ENCODE measurements around the gene PALM.

The PALM gene

DNA sequence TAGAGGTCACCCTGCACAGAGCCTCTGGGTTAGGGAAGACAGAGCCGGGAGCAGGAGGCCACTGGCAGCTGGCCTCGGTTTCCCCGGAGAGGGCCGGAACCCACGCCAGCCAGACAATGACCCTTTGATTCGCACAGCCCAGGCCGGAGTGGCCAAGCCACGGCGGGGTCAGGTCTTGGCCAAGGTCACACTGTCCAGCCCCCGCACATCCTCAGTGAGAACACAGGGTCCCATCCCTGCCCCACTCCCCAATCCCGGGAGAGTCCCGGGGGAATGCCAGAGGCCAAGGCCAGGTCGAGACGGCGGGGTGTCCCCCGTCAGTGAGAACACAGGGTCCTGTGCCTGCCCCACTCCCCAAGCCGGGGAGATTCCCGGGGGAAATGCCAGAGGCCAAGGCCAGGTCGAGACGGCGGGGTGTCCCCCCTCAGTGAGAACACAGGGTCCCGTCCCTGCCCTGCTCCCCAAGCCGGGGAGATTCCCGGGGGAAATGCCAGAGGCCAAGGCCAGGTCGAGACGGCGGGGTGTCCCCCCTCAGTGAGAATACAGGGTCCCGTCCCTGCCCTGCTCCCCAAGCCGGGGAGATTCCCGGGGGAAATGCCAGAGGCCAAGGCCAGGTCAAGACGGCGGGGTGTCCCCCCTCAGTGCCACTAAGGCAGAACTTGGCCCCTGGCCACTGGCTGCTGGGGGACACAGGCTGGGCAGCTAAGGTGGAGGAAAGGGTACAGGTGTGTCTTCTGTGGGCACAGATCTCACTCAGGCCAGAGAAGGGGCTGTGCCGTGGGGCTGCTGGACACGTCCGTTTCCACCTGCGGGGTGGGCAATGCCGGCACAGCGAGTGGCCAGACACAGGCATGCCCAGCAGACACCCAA, 34.2 kb upstream of the PALM start:
- TF ChIP-seq, protein P1, sequence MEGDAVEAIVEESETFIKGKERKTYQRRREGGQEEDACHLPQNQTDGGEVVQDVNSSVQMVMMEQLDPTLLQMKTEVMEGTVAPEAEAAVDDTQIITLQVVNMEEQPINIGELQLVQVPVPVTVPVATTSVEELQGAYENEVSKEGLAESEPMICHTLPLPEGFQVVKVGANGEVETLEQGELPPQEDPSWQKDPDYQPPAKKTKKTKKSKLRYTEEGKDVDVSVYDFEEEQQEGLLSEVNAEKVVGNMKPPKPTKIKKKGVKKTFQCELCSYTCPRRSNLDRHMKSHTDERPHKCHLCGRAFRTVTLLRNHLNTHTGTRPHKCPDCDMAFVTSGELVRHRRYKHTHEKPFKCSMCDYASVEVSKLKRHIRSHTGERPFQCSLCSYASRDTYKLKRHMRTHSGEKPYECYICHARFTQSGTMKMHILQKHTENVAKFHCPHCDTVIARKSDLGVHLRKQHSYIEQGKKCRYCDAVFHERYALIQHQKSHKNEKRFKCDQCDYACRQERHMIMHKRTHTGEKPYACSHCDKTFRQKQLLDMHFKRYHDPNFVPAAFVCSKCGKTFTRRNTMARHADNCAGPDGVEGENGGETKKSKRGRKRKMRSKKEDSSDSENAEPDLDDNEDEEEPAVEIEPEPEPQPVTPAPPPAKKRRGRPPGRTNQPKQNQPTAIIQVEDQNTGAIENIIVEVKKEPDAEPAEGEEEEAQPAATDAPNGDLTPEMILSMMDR (IDR thresholded peaks at IDR 0.05; ENCODE audit: low read length), result no peak
- TF ChIP-seq EZH2 (optimal IDR thresholded peaks at IDR 0.05; ENCODE audit: low read depth, low read length), result no peak
- TF ChIP-seq EZH2phosphoT487 (IDR thresholded peaks at IDR 0.05; ENCODE audit: low read length), result no peak
- Histone ChIP-seq H3K36me3 (replicated peaks; ENCODE audit: insufficient read depth, low read length) (no peaks in the 10 kb centered on the region), H3K4me1 (ENCODE audit: low read length) (no peaks in the 10 kb centered on the region)

DNA sequence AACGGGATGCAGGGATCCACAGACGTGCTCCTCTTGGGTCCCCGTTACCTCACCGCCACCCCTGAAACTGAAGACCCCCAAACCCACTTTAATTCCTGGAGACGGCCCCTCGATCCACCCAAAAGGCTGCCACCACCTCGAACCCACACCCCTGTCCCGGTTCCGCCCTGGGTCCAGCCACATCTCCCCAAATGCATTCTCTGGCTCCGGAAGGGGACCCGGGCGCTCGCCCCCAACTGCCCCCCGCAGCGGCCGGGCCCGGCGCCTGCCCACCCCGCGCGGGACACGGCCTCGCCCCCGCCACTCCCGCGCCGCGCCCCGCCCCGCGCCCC, 32.8 kb upstream of the PALM start:
- Histone ChIP-seq H3F3A (ENCODE audit: insufficient read depth, low read length) (no peaks in the 10 kb centered on the region), H3K9ac (ENCODE audit: low read length) (no peak overlapping the region), H3K36me3 (replicated peaks; ENCODE audit: insufficient read depth, low read length) (no peaks in the 10 kb centered on the region), H3K4me1 (ENCODE audit: low read length) (no peaks in the 10 kb centered on the region), H4K20me1 (ENCODE audit: insufficient read depth, low read length) (no peaks in the 10 kb centered on the region), H3K9me2 (replicated peaks; ENCODE audit: insufficient read depth, low read length) (no peaks in the 10 kb centered on the region), H3K4me3 (ENCODE audit: low read length) (no peak overlapping the region), H3K27me3 (replicated peaks; ENCODE audit: insufficient read depth, low read length) (peaks cover 62% of the 10 kb centered on the region), H3K27ac (ENCODE audit: low read length) (no peak overlapping the region), H3K79me2 (ENCODE audit: low read length) (no peaks in the 10 kb centered on the region), H3K9me3 (replicated peaks; ENCODE audit: insufficient read depth, low read length) (no peaks in the 10 kb centered on the region), H3K4me2 (ENCODE audit: low read depth, low read length) (no peak overlapping the region), H2AFZ (ENCODE audit: low read length) (no peak overlapping the region)
- no peak for TF ChIP-seq EZH2 (optimal IDR thresholded peaks at IDR 0.05; ENCODE audit: low read depth, low read length)
- TF ChIP-seq, protein P1 (IDR thresholded peaks at IDR 0.05; ENCODE audit: low read length), result no peak
- TF ChIP-seq EZH2phosphoT487 (IDR thresholded peaks at IDR 0.05; ENCODE audit: low read length), result no peak
- DNase-seq, result no peak

More for the DNA sequence above, 34.2 kb upstream of the PALM start:
- no peak overlapping the region for H3K4me3 ChIP-seq (ENCODE audit: low read length)
- no peak overlapping the region for H3K9ac ChIP-seq (ENCODE audit: low read length)
- no peaks in the 10 kb centered on the region for H3F3A ChIP-seq (ENCODE audit: insufficient read depth, low read length)
- DNase-seq, result no peak
- H3K4me2 ChIP-seq (ENCODE audit: low read depth, low read length), result no peak overlapping the region
- no peaks in the 10 kb centered on the region for H3K9me3 ChIP-seq (replicated peaks; ENCODE audit: insufficient read depth, low read length)
- H3K27me3 ChIP-seq (replicated peaks; ENCODE audit: insufficient read depth, low read length), result peaks cover 75% of the 10 kb centered on the region
- H3K79me2 ChIP-seq (ENCODE audit: low read length), result no peaks in the 10 kb centered on the region
- H3K27ac ChIP-seq (ENCODE audit: low read length), result no peak overlapping the region
- H4K20me1 ChIP-seq (ENCODE audit: insufficient read depth, low read length), result no peaks in the 10 kb centered on the region
- H3K9me2 ChIP-seq (replicated peaks; ENCODE audit: insufficient read depth, low read length), result no peaks in the 10 kb centered on the region
- no peak overlapping the region for H2AFZ ChIP-seq (ENCODE audit: low read length)

DNA sequence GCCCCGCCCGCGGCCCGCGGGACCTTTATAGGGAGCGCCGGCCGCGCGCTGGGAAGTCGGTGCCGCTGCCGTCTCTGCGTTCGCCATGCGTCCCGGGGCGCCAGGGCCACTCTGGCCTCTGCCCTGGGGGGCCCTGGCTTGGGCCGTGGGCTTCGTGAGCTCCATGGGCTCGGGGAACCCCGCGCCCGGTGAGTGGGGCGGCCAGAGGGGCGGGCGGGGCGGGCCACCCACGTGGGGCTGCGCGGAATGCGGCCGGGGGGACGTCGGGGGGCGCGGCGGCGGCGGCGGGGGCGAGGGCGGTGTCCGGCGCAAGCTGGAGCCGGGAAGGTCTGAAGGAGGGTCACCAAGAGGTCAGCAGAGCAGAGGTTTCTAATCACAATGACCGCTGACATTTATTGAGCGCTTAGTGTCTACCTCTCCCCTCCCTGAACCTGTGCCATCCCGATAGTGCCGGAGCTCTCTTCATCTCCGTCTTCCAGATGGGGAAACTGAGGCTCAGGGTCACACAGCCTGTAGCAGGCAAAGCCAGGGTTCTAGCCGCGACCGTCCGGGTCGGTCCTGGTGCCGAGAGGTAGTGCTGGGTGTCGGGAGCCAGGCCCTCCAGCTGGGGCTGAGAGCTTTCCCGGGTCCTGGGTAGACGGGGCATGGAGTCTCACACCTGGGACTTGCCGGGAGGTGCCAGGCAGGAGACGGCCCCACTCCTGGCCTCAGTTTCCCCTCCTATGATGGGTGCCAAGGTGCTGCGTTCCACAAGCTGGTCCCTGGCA, 32.2 kb upstream of the PALM start, which contains the start of gene FSTL3:
TSS of gene FSTL3 (plus strand) at position 54 of the 767 bp plus-strand sequence. CDS start at position 86, 32 bp downstream.
- peaks cover 57% of the 10 kb centered on the region for H3K27me3 ChIP-seq (replicated peaks; ENCODE audit: insufficient read depth, low read length)
- DNase-seq, result no peak
- no peak within 1 kb of the TSS for H3K27ac ChIP-seq (ENCODE audit: low read length)
- H2AFZ ChIP-seq (ENCODE audit: low read length), result no peak within 1 kb of the TSS
- TF ChIP-seq, protein P1 (IDR thresholded peaks at IDR 0.05; ENCODE audit: low read length), result no peak
- no peak for TF ChIP-seq EZH2phosphoT487 (IDR thresholded peaks at IDR 0.05; ENCODE audit: low read length)
- no peak for TF ChIP-seq EZH2 (optimal IDR thresholded peaks at IDR 0.05; ENCODE audit: low read depth, low read length)
- no peaks in the 10 kb centered on the region for H3K9me2 ChIP-seq (replicated peaks; ENCODE audit: insufficient read depth, low read length)
- H3K4me1 ChIP-seq (ENCODE audit: low read length), result no peaks in the 10 kb centered on the region
- H3K4me3 ChIP-seq (ENCODE audit: low read length), result no peak within 1 kb of the TSS
- no peaks in the 10 kb centered on the region for H3F3A ChIP-seq (ENCODE audit: insufficient read depth, low read length)
- H3K4me2 ChIP-seq (ENCODE audit: low read depth, low read length), result no peak within 1 kb of the TSS
- no peaks in the 10 kb centered on the region for H3K36me3 ChIP-seq (replicated peaks; ENCODE audit: insufficient read depth, low read length)
- no peaks in the 10 kb centered on the region for H3K9me3 ChIP-seq (replicated peaks; ENCODE audit: insufficient read depth, low read length)
- no peak within 1 kb of the TSS for H3K9ac ChIP-seq (ENCODE audit: low read length)
- no peaks in the 10 kb centered on the region for H3K79me2 ChIP-seq (ENCODE audit: low read length)
- no peaks in the 10 kb centered on the region for H4K20me1 ChIP-seq (ENCODE audit: insufficient read depth, low read length)
